Stomach smooth muscle (tissue), 2 donors: ENCODE measurements around the gene GGT1.

Experiments used
- H3K27ac ChIP-seq: one replicate; pipeline ENCODE4 v1.7.0; 2013; ENCODE audit warnings: mild to moderate bottlenecking, low read length, inconsistent platforms
- H3K27me3 ChIP-seq, 2 donors: one replicate each; pipeline ENCODE4 v1.7.0; 2013; ENCODE audit warnings: low read length in 2 of 2; ENCODE audit not compliant: insufficient read depth in 2 of 2, control insufficient read depth in 1 of 2
- H3K36me3 ChIP-seq, 2 donors: one replicate each; pipeline ENCODE4 v1.7.0; 2013; ENCODE audit warnings: low read length in 2 of 2; ENCODE audit not compliant: control insufficient read depth in 2 of 2, insufficient read depth in 2 of 2
- H3K4me1 ChIP-seq: one replicate; pipeline ENCODE4 v1.7.0; 2013; ENCODE audit warnings: low read length; ENCODE audit not compliant: control insufficient read depth, insufficient read depth
- H3K4me3 ChIP-seq, 2 donors: one replicate each; pipeline ENCODE4 v1.7.0; 2013; ENCODE audit warnings: low read length in 2 of 2
- H3K9ac ChIP-seq, 2 donors: one replicate each; pipeline ENCODE4 v1.7.0; 2013; ENCODE audit warnings: low read length in 2 of 2, mild to moderate bottlenecking in 1 of 2
- H3K9me3 ChIP-seq, 2 donors: one replicate each; pipeline ENCODE4 v1.7.0; 2013; ENCODE audit warnings: low read length in 2 of 2; ENCODE audit not compliant: control insufficient read depth in 2 of 2
- donor health status: healthy.
- donor health status: Pancreatic carcinoma.

GGT1 gene

GRCh38 chr22:24584871-24585411 is 18.1 kb upstream of the GGT1 start:
- H3K36me3 ChIP-seq = peaks cover 4 to 27% of the 10 kb centered on the region in 2 donors
- H3K4me1 ChIP-seq = peaks cover 27% of the 10 kb centered on the region
- H3K9me3 ChIP-seq = no peaks in the 10 kb centered on the region
- no peaks in the 10 kb centered on the region for H3K27me3 ChIP-seq
- peak overlapping the region; percentile 88 for H3K27ac ChIP-seq
- H3K4me3 ChIP-seq = no peak overlapping the region
- H3K9ac ChIP-seq = peak overlapping the region in 1 of 2 donors; percentile 37

GRCh38 chr22:24585461-24585860 is 17.5 kb upstream of the GGT1 start:
- Histone ChIP-seq H3K9ac (no peak overlapping the region), H3K27me3 (no peaks in the 10 kb centered on the region), H3K9me3 (no peaks in the 10 kb centered on the region), H3K27ac (peak overlapping the region; percentile 88), H3K36me3 (peaks cover 4 to 27% of the 10 kb centered on the region in 2 donors), H3K4me3 (no peak overlapping the region), H3K4me1 (peaks cover 27% of the 10 kb centered on the region)

- H3K4me3 ChIP-seq = no peak overlapping the region
- H3K4me1 ChIP-seq = peaks cover 27% of the 10 kb centered on the region
- H3K9ac ChIP-seq = no peak overlapping the region
- no peaks in the 10 kb centered on the region for H3K27me3 ChIP-seq
- H3K9me3 ChIP-seq = no peaks in the 10 kb centered on the region
- peak overlapping the region; percentile 88 for H3K27ac ChIP-seq
- peaks cover 4 to 27% of the 10 kb centered on the region in 2 donors for H3K36me3 ChIP-seq
Observed at GRCh38 chr22:24585927-24586546, 17.0 kb upstream of the GGT1 start.

- Histone ChIP-seq H3K9ac (no peak overlapping the region), H3K27me3 (no peaks in the 10 kb centered on the region), H3K4me1 (peaks cover 32% of the 10 kb centered on the region), H3K4me3 (no peak overlapping the region), H3K27ac (no peak overlapping the region), H3K36me3 (peaks cover 4 to 27% of the 10 kb centered on the region in 2 donors), H3K9me3 (no peaks in the 10 kb centered on the region)
Observed at GRCh38 chr22:24587251-24587650, 15.7 kb upstream of the GGT1 start.

- H3K4me1 ChIP-seq = peaks cover 32% of the 10 kb centered on the region
- no peak overlapping the region for H3K4me3 ChIP-seq
- H3K9me3 ChIP-seq = no peaks in the 10 kb centered on the region
- no peak overlapping the region for H3K27ac ChIP-seq
- peaks cover 4 to 27% of the 10 kb centered on the region in 2 donors for H3K36me3 ChIP-seq
- H3K9ac ChIP-seq = no peak overlapping the region
- H3K27me3 ChIP-seq = no peaks in the 10 kb centered on the region
Observed at GRCh38 chr22:24587948-24588347, 15.0 kb upstream of the GGT1 start.

GRCh38 chr22:24588381-24588756 is 14.6 kb upstream of the GGT1 start:
- Histone ChIP-seq H3K9me3 (no peaks in the 10 kb centered on the region), H3K4me3 (no peak overlapping the region), H3K4me1 (peaks cover 32% of the 10 kb centered on the region), H3K9ac (no peak overlapping the region), H3K36me3 (peaks cover 4 to 27% of the 10 kb centered on the region in 2 donors), H3K27ac (no peak overlapping the region), H3K27me3 (no peaks in the 10 kb centered on the region)

- H3K36me3 ChIP-seq = peaks cover 4 to 27% of the 10 kb centered on the region in 2 donors
- H3K4me1 ChIP-seq = peaks cover 26% of the 10 kb centered on the region
- H3K27ac ChIP-seq = no peak overlapping the region
- no peaks in the 10 kb centered on the region for H3K9me3 ChIP-seq
- H3K4me3 ChIP-seq = no peak overlapping the region
- H3K27me3 ChIP-seq = no peaks in the 10 kb centered on the region
- no peak overlapping the region for H3K9ac ChIP-seq
Observed at GRCh38 chr22:24588757-24589481, 14.1 kb upstream of the GGT1 start.

- Histone ChIP-seq H3K9ac (no peak overlapping the region), H3K4me3 (no peak overlapping the region), H3K9me3 (no peaks in the 10 kb centered on the region), H3K36me3 (peaks cover 4 to 27% of the 10 kb centered on the region in 2 donors), H3K27ac (no peak overlapping the region), H3K4me1 (peaks cover 20% of the 10 kb centered on the region), H3K27me3 (no peaks in the 10 kb centered on the region)
Observed at GRCh38 chr22:24589518-24590030, 13.4 kb upstream of the GGT1 start.

- Histone ChIP-seq H3K4me3 (no peak overlapping the region), H3K36me3 (peaks cover 4 to 25% of the 10 kb centered on the region in 2 donors), H3K27me3 (no peaks in the 10 kb centered on the region), H3K27ac (no peak overlapping the region), H3K9ac (no peak overlapping the region), H3K4me1 (peaks cover 17% of the 10 kb centered on the region), H3K9me3 (no peaks in the 10 kb centered on the region)
Observed at GRCh38 chr22:24590596-24591173, 12.3 kb upstream of the GGT1 start.

- Histone ChIP-seq H3K4me1 (peaks cover 17% of the 10 kb centered on the region), H3K9me3 (no peaks in the 10 kb centered on the region), H3K9ac (no peak overlapping the region), H3K4me3 (no peak overlapping the region), H3K27ac (no peak overlapping the region), H3K27me3 (no peaks in the 10 kb centered on the region), H3K36me3 (peaks cover 4 to 20% of the 10 kb centered on the region in 2 donors)
Observed at GRCh38 chr22:24591286-24591830, 11.6 kb upstream of the GGT1 start.
